Measurements from ENCODE around the gene CCDC149. TPM values are rescaled to one million over a fixed set of nuclear protein-coding genes. Genes with fewer than 3 reads are reported as not detected.

The CCDC149 gene
- total and polyA plus RNA-seq, 2 donors (not counting 1 experiment from before 2014, with no cell fraction given) = not detected

GRCh38 chr4:24845902-24846301, 66.9 kb downstream of the CCDC149 start:
- Histone ChIP-seq H3K9me3 (ENCODE audit: control extremely low read depth in 1 of 3, control insufficient read depth in 2 of 3, insufficient read depth in 1 of 3, low read length in 2 of 3) (no peaks in the 10 kb centered on the region), H3K4me2 (replicated peaks; ENCODE audit: low read depth, low read length, poor library complexity, severe bottlenecking) (no peak overlapping the region), H3K4me1 (ENCODE audit: control insufficient read depth in 2 of 2, insufficient read depth in 2 of 2, low read length in 2 of 2) (no peaks in the 10 kb centered on the region), H3K79me2 (ENCODE audit: control insufficient read depth, insufficient read depth, low read length) (no peaks in the 10 kb centered on the region), H3K27me3 (replicated peaks in 1 of 4; ENCODE audit: control extremely low read depth in 1 of 4, control insufficient read depth in 3 of 4, insufficient read depth in 4 of 4, low read length in 3 of 4) (no peaks in the 10 kb centered on the region), H3K27ac (ENCODE audit: low read length in 2 of 2) (no peak overlapping the region), H2AFZ (ENCODE audit: insufficient read depth, low read depth, low read length, poor library complexity, severe bottlenecking) (no peak overlapping the region), H3K4me3 (ENCODE audit: control extremely low read depth in 1 of 5, extremely low read depth in 1 of 5, insufficient read depth in 1 of 5, low read depth in 2 of 5, low read length in 4 of 5) (no peak overlapping the region), H3K36me3 (replicated peaks in 1 of 2; ENCODE audit: control extremely low read depth in 1 of 2, control insufficient read depth in 1 of 2, extremely low read depth in 1 of 2, insufficient read depth in 2 of 2, low read length in 1 of 2) (no peaks in the 10 kb centered on the region), H4K20me1 (ENCODE audit: control insufficient read depth, insufficient read depth, low read length, poor library complexity, severe bottlenecking) (no peaks in the 10 kb centered on the region), H3K9ac (ENCODE audit: low read length) (no peak overlapping the region)
- ChIA-PET CTCF (no interaction called here), POLR2A (no interaction called here)
- Mint-ChIP-seq H3K27me3 (peaks cover 3% of the 10 kb centered on the region), H3K27ac (no peak overlapping the region), H3K4me1 (no peaks in the 10 kb centered on the region), H3K4me3 (no peak overlapping the region), H3K9me3 (ENCODE audit: insufficient read depth) (no peaks in the 10 kb centered on the region)
- intact Hi-C loops (cut with micrococcal nuclease) = no loop called here
- WGBS (ENCODE audit: insufficient coverage) = 92% methylated on average over 3 of the region's 5 CpGs
- no peak for ATAC-seq (ENCODE audit: low read depth)
- no peak for TF ChIP-seq EZH2 (IDR thresholded peaks at IDR 0.05; ENCODE audit: borderline replicate concordance, insufficient read depth, low read depth, low read length, poor library complexity, severe bottlenecking)
- no peak for TF ChIP-seq CTCF (IDR thresholded peaks at IDR 0.05)
- no peak for DNase-seq

- no peaks in the 10 kb centered on the region for H4K20me1 ChIP-seq (ENCODE audit: control insufficient read depth, insufficient read depth, low read length, poor library complexity, severe bottlenecking)
- DNase-seq (no peak), ATAC-seq (ENCODE audit: low read depth) (no peak)
- H3K4me3 ChIP-seq (ENCODE audit: control extremely low read depth in 1 of 5, extremely low read depth in 1 of 5, insufficient read depth in 1 of 5, low read depth in 2 of 5, low read length in 4 of 5) = no peak overlapping the region
- H3K4me2 ChIP-seq (replicated peaks; ENCODE audit: low read depth, low read length, poor library complexity, severe bottlenecking) = no peak overlapping the region
- Mint-ChIP-seq H3K27ac (no peak overlapping the region), H3K27me3 (peaks cover 2% of the 10 kb centered on the region), H3K4me1 (no peaks in the 10 kb centered on the region), H3K4me3 (no peak overlapping the region), H3K9me3 (ENCODE audit: insufficient read depth) (no peaks in the 10 kb centered on the region)
- no peaks in the 10 kb centered on the region for H3K9me3 ChIP-seq (ENCODE audit: control extremely low read depth in 1 of 3, control insufficient read depth in 2 of 3, insufficient read depth in 1 of 3, low read length in 2 of 3)
- H3K9ac ChIP-seq (ENCODE audit: low read length) = no peak overlapping the region
- H2AFZ ChIP-seq (ENCODE audit: insufficient read depth, low read depth, low read length, poor library complexity, severe bottlenecking) = no peak overlapping the region
- WGBS (ENCODE audit: insufficient coverage) = 94% methylated on average over 5 of the region's 8 CpGs
- no peaks in the 10 kb centered on the region for H3K4me1 ChIP-seq (ENCODE audit: control insufficient read depth in 2 of 2, insufficient read depth in 2 of 2, low read length in 2 of 2)
- no peaks in the 10 kb centered on the region for H3K79me2 ChIP-seq (ENCODE audit: control insufficient read depth, insufficient read depth, low read length)
- H3K36me3 ChIP-seq (replicated peaks in 1 of 2; ENCODE audit: control extremely low read depth in 1 of 2, control insufficient read depth in 1 of 2, extremely low read depth in 1 of 2, insufficient read depth in 2 of 2, low read length in 1 of 2) = no peaks in the 10 kb centered on the region
- CTCF ChIA-PET = no interaction called here
- no peak for TF ChIP-seq EZH2 (IDR thresholded peaks at IDR 0.05; ENCODE audit: borderline replicate concordance, insufficient read depth, low read depth, low read length, poor library complexity, severe bottlenecking)
- no peak for TF ChIP-seq CTCF (IDR thresholded peaks at IDR 0.05)
- no peaks in the 10 kb centered on the region for H3K27me3 ChIP-seq (replicated peaks in 1 of 4; ENCODE audit: control extremely low read depth in 1 of 4, control insufficient read depth in 3 of 4, insufficient read depth in 4 of 4, low read length in 3 of 4)
- intact Hi-C loops (cut with micrococcal nuclease) = no loop called here
- POLR2A ChIA-PET = no interaction called here
- no peak overlapping the region for H3K27ac ChIP-seq (ENCODE audit: low read length in 2 of 2)
These were observed 67.7 kb downstream of the CCDC149 start for GRCh38 chr4:24845132-24845531.
